COR-L47 (cell line): ENCODE results near the gene MAP4K1.

Source experiments
- DNase-seq: peaks from one replicate; lab custom pipeline; 2025; lab: John Stamatoyannopoulos, UW

The MAP4K1 gene

GRCh38 chr19:38543807-38544568, 73.8 kb downstream of the MAP4K1 start:
- no peak for DNase-seq

- no peak for DNase-seq
Observed at GRCh38 chr19:38543286-38543806, 74.4 kb downstream of the MAP4K1 start.

GRCh38 chr19:38542040-38542439, 75.7 kb downstream of the MAP4K1 start:
- no peak for DNase-seq

GRCh38 chr19:38539751-38540150, 78.0 kb downstream of the MAP4K1 start:
- no peak for DNase-seq

- no peak for DNase-seq
Observed at GRCh38 chr19:38538793-38539528, 78.8 kb downstream of the MAP4K1 start.

GRCh38 chr19:38538386-38538785, 79.4 kb downstream of the MAP4K1 start:
- no peak for DNase-seq
